Pancreas (tissue), 10 donors: ENCODE measurements around the gene LRFN2. TPM values are rescaled to one million over a fixed set of nuclear protein-coding genes. Genes with fewer than 3 reads are reported as not detected.

Experiments used
- ATAC-seq, 4 donors: fragments of 200-7000 bp; cut with Tn5 transposase; one replicate each; pipeline versions ENCODE4 v1.8.0 to v1.9.1; 2020; ENCODE audit warnings: mild to moderate bottlenecking in 4 of 4, moderate library complexity in 4 of 4
- DNase-seq, 6 donors: peaks; one replicate each; pipeline ENCODE4 v3.0.0-alpha.2; 2020
- FAIRE-seq: peaks from 2 replicates; lab custom pipeline; 2012; peaks lifted over from hg19 to GRCh38; lab: Jason Lieb, UNC
- H3K27ac ChIP-seq, 4 donors: fragments of 200-600 bp; sonication (generic); 1 replicate in 3 of 4; 2 replicates in 1 of 4; pipeline versions ENCODE4 v1.5.0 to v1.8.0; 2020
- H3K27me3 ChIP-seq, 4 donors: fragments of 200-600 bp; one replicate each; pipeline ENCODE4 v1.8.0; 2021
- H3K36me3 ChIP-seq, 3 donors: fragments of 200-600 bp; sonication (generic) in 1 of 3; one replicate each; pipeline versions ENCODE4 v1.5.0 to v1.8.0; 2020 to 2021
- H3K4me1 ChIP-seq, 3 donors: fragments of 200-600 bp; one replicate each; pipeline ENCODE4 v1.8.0; 2021
- H3K4me3 ChIP-seq, 4 donors: fragments of 200-600 bp; sonication (generic) in 2 of 4; one replicate each; pipeline versions ENCODE4 v1.5.0 to v1.8.0; 2020 to 2021
- H3K9me3 ChIP-seq, 4 donors: fragments of 200-600 bp; one replicate each; pipeline ENCODE4 v1.8.0; 2021
- WGBS, 2 donors: extraction: QIAGEN DNeasy Blood & Tissue Kit; methylation state at CpG; one replicate each; pipeline ENCODE4 v1.1.7; 2013; 5-methylcytosine and 5-hydroxymethylcytosine counted together
- intact Hi-C, 3 donors: fragments of 100-400 bp; cut with DNase I; formaldehyde crosslinking; loops; one replicate each; pipeline versions ENCODE4 v1.11.1 to v1.14.2; 2022
- polyA plus RNA-seq, 2 donors: library from polyadenylated mRNA; stranded (reverse); fragments of 200-250 nt; gene quantifications; one replicate each; pipeline ENCODE4 v1.2.3, GENCODE V29; 2013
- total RNA-seq, 6 donors: library from RNA; stranded (reverse); fragmentation: NEBNext Ultra II Directional in 4 of 6; extraction: Animal tissue kit (Norgen Biotek cat#: 25700) in 4 of 6; gene quantifications; one replicate each; pipeline versions ENCODE4 v1.2.1 to v1.2.4, GENCODE V29; 2021 to 2023
- TF ChIP-seq, protein P1 (sequence below), 4 donors: fragments of 200-600 bp; sonication (generic) in 3 of 4; IDR thresholded peaks; one replicate each; pipeline versions ENCODE4 v1.5.0 to v1.8.0; 2021; ENCODE audit warnings: antibody characterized with exemption in 4 of 4
- donor health status: healthy with polysubstance abuse.
- donor health status: DM: no; HTN: no; CAD: no; lungs with moderate emphysema.
- donor health status: DM: no; HTN: no; CAD: no.
- donor health status: control.
- donor health status: control.
- donor health status: Bipolar disorder and iron deficiency.
- donor health status: DM: yes; HTN: yes; CAD: no.
- donor health status: DM: no; HTN: no; CAD: no.
- donor health status: DM: no; HTN: no; CAD: no.
- donor health status: DM: yes; HTN: yes; CAD: no.

LRFN2 gene
- total and polyA plus RNA-seq, 8 donors: 0.22 to 1.5 (median 0.54) TPM

DNA sequence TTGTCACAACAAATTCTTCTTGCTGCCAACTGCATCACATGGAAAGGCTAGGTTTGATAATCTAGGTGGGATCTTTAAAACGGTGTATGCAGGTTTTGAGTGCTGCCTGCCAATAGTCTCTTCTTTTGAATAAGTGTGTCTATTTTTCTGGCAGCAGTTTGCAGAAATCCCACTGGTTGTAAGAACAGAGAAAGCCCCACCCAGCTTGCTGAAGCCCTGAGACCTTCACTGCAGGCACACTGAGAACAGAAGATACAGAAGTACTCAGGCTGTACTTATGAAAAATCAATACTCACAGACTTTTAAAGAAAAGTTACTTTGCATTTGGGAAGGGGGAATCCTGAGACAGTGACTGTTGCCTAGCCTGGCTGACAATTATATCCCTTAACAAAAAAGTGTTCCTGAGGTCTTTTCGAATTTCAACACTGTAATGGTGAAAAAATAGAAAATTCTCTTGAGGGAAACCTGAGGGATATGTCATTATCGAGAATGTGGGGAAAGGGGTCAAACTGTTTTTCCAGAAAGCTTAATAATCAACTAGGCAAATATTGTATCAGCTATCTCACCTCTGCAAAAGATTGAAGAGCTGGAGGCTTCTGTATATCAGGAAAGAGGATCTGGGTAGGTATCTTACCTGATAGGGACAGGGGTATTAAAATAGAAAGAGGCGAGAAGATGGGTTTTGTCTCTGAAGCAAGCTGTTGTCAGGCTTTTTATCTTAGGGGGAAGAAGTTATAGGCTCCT is 199.9 kb downstream of the LRFN2 start:
- Histone ChIP-seq H3K27ac (no peak overlapping the region), H3K4me3 (no peak overlapping the region), H3K36me3 (no peaks in the 10 kb centered on the region), H3K4me1 (peaks cover 5 to 10% (median 6%) of the 10 kb centered on the region in 3 donors), H3K9me3 (no peaks in the 10 kb centered on the region), H3K27me3 (no peaks in the 10 kb centered on the region)
- DNase-seq: no peak
- no peak for FAIRE-seq
- ATAC-seq: no peak
- intact Hi-C loops: no loop called here
- WGBS, 2 donors: 34 to 39% methylated on average over 4 of the region's 4 CpGs
- TF ChIP-seq, protein P1, sequence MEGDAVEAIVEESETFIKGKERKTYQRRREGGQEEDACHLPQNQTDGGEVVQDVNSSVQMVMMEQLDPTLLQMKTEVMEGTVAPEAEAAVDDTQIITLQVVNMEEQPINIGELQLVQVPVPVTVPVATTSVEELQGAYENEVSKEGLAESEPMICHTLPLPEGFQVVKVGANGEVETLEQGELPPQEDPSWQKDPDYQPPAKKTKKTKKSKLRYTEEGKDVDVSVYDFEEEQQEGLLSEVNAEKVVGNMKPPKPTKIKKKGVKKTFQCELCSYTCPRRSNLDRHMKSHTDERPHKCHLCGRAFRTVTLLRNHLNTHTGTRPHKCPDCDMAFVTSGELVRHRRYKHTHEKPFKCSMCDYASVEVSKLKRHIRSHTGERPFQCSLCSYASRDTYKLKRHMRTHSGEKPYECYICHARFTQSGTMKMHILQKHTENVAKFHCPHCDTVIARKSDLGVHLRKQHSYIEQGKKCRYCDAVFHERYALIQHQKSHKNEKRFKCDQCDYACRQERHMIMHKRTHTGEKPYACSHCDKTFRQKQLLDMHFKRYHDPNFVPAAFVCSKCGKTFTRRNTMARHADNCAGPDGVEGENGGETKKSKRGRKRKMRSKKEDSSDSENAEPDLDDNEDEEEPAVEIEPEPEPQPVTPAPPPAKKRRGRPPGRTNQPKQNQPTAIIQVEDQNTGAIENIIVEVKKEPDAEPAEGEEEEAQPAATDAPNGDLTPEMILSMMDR (IDR thresholded peaks at IDR 0.05): no peak

DNA sequence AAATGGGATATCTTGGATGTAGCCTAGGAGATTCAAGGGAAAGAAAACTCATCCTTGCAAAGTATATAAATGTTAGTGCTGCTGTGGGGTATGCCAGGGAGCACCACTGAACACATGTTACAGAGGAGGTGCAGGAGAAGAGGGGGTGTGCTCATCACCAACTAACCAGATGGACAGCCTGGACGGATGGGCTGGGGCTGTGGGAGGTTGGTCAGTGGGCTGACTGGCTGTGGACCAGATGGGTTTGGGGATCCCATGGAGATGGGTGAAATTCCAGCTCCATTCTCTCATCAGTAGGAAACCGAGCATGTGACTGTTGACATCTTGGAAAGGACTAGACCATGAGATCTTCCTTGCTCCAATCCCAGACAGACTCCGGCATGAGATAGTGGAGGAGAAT is 201.0 kb downstream of the LRFN2 start:
- Histone ChIP-seq H3K27ac (no peak overlapping the region), H3K4me3 (no peak overlapping the region), H3K27me3 (no peaks in the 10 kb centered on the region), H3K36me3 (no peaks in the 10 kb centered on the region), H3K9me3 (no peaks in the 10 kb centered on the region), H3K4me1 (peaks cover 5 to 10% (median 6%) of the 10 kb centered on the region in 3 donors)
- intact Hi-C loops: no loop called here
- FAIRE-seq (no peak), DNase-seq (no peak), ATAC-seq (no peak)
- TF ChIP-seq, protein P1 (IDR thresholded peaks at IDR 0.05): no peak
- WGBS, 2 donors: 92 to 95% methylated on average over 3 of the region's 3 CpGs

DNA sequence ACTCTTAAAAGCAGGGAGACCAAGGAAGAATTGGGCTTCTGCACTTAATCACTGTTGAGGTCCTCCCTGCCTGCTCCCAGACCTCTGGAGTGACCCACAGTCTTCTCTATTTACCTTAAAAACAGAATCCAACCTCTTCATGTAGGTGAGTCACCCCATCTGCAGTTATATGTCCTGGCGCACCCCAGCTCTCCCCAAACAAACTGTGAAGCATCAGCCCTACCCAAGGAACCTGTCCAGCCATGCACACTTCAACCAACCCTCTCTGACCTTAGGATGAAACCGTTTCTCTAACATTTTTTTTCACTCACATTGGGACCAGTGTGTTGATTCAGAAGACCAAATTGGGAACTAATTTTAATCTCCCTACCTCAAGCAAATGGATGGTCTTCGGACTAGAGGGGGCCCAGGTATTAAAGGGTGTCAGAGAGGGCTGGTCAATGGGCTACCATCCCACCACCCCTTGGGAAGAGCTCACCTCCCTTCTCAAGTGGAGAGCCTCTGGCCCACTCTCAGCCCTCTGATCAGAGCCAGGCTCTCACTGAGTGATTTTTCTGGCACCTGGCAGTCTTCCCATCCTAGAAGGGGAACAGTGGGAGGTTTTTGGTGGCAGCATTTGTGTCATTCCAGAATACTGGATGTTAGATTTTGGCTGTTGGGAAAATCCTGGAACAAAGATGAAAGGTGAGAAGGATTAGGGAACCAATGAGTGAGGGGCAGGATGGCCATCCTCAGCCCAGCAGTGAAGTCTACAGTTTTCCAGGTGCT is 203.6 kb downstream of the LRFN2 start:
- no peak overlapping the region for H3K27ac ChIP-seq
- H3K36me3 ChIP-seq: no peaks in the 10 kb centered on the region
- H3K4me3 ChIP-seq: no peak overlapping the region
- H3K4me1 ChIP-seq: peaks cover 5 to 10% (median 6%) of the 10 kb centered on the region in 3 donors
- TF ChIP-seq, protein P1 (IDR thresholded peaks at IDR 0.05): no peak
- H3K27me3 ChIP-seq: no peaks in the 10 kb centered on the region
- intact Hi-C loops: no loop called here
- no peak for DNase-seq
- ATAC-seq: no peak
- no peaks in the 10 kb centered on the region for H3K9me3 ChIP-seq
- WGBS, 2 donors: 87 to 94% methylated on average over 3 of the region's 3 CpGs
- FAIRE-seq: no peak

DNA sequence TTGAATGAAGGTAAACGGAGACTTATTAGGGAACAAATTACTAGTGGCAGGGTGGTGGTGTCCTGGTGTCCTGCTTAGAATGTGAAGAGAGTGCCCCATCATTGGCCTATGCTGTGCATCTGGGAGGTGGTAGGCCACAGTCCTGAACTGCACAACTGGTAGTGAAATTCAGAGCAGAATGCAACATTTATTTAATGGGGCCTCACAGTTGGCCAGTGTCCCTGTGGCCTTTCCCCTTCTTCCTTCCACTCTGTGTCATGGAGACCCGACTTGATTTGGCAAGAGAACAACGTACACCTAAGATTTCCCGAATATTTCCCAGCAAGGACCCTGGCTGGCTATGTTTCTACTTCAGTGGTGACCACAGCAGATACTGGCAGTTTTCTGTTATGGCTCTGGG is 206.9 kb downstream of the LRFN2 start:
- WGBS, 2 donors: 57 to 60% methylated on average over 4 of the region's 4 CpGs
- Histone ChIP-seq H3K27me3 (no peaks in the 10 kb centered on the region), H3K4me1 (no peaks in the 10 kb centered on the region), H3K4me3 (no peak overlapping the region), H3K27ac (no peak overlapping the region), H3K36me3 (no peaks in the 10 kb centered on the region), H3K9me3 (no peaks in the 10 kb centered on the region)
- TF ChIP-seq, protein P1 (IDR thresholded peaks at IDR 0.05): no peak
- FAIRE-seq: no peak
- intact Hi-C loops: no loop called here
- no peak for DNase-seq
- no peak for ATAC-seq
